ENCODE results near the gene OLFM2. TPM values are rescaled to one million over a fixed set of nuclear protein-coding genes. Genes with fewer than 3 reads are reported as not detected.

Gene OLFM2
- total RNA-seq, 1 donor from 2014 or later: 11.4 TPM

GRCh38 chr19:9906475-9907087, 29.7 kb downstream of the OLFM2 start:
- Histone ChIP-seq H3K9me3 (ENCODE audit: low read depth) (no peaks in the 10 kb centered on the region), H2AFZ (replicated peaks) (peak overlapping the region; percentile 72), H3K4me1 (peaks cover 8% of the 10 kb centered on the region), H3F3A (ENCODE audit: low read depth) (peaks cover 3% of the 10 kb centered on the region), H3K27me3 (peaks cover 11% of the 10 kb centered on the region), H4K20me1 (ENCODE audit: low read depth) (no peaks in the 10 kb centered on the region), H3K36me3 (no peaks in the 10 kb centered on the region), H3K4me2 (peak overlapping the region; percentile 38), H3K79me2 (ENCODE audit: low read depth) (no peaks in the 10 kb centered on the region), H3K27ac (no peak overlapping the region), H3K4me3 (no peak overlapping the region), H3K9ac (no peak overlapping the region)
- Mint-ChIP-seq H3K36me3 (no peaks in the 10 kb centered on the region), H3K27ac (peak overlapping the region; percentile 30), H3K4me1 (peaks cover 3% of the 10 kb centered on the region), H3K9me3 (no peaks in the 10 kb centered on the region), H3K4me3 (no peak overlapping the region), H3K27me3 (ENCODE audit: insufficient read depth, low read depth) (peaks cover 5% of the 10 kb centered on the region)
- peak; percentile 10 for DNase-seq (ENCODE audit: low spot score)
- TF ChIP-seq EZH2phosphoT487 (IDR thresholded peaks at IDR 0.05) (no peak), EZH2 (IDR thresholded peaks at IDR 0.05) (no peak)
- TF ChIP-seq, protein P1, sequence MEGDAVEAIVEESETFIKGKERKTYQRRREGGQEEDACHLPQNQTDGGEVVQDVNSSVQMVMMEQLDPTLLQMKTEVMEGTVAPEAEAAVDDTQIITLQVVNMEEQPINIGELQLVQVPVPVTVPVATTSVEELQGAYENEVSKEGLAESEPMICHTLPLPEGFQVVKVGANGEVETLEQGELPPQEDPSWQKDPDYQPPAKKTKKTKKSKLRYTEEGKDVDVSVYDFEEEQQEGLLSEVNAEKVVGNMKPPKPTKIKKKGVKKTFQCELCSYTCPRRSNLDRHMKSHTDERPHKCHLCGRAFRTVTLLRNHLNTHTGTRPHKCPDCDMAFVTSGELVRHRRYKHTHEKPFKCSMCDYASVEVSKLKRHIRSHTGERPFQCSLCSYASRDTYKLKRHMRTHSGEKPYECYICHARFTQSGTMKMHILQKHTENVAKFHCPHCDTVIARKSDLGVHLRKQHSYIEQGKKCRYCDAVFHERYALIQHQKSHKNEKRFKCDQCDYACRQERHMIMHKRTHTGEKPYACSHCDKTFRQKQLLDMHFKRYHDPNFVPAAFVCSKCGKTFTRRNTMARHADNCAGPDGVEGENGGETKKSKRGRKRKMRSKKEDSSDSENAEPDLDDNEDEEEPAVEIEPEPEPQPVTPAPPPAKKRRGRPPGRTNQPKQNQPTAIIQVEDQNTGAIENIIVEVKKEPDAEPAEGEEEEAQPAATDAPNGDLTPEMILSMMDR (IDR thresholded peaks at IDR 0.05): no peak

DNA sequence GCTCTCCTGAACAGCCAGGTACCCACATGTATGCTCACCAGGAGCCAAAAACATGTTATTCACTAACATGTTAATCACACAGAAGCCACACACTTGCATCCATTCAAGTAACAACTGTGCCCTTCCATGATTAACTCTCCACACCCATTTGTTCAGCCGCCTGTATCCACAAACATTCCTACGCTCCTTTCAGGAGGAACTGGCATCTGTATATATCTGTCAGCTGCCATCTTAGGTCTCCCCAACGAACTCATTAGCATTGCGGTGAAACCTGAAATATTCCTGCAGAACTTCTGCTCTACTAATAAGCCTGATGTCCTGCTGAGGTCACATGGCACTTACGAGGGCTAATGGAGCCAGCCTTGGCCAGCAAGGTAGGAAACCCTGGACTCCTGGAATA, 33.0 kb downstream of the OLFM2 start:
- H4K20me1 ChIP-seq (ENCODE audit: low read depth): no peaks in the 10 kb centered on the region
- no peaks in the 10 kb centered on the region for H3K79me2 ChIP-seq (ENCODE audit: low read depth)
- no peak overlapping the region for H3K4me2 ChIP-seq
- H3K36me3 Mint-ChIP-seq: no peaks in the 10 kb centered on the region
- H3K27me3 Mint-ChIP-seq (ENCODE audit: insufficient read depth, low read depth): peaks cover 3% of the 10 kb centered on the region
- H3K4me3 Mint-ChIP-seq: no peak overlapping the region
- no peak for DNase-seq (ENCODE audit: low spot score)
- no peak overlapping the region for H3K27ac Mint-ChIP-seq
- no peak overlapping the region for H3K27ac ChIP-seq
- TF ChIP-seq EZH2phosphoT487 (IDR thresholded peaks at IDR 0.05) (no peak), EZH2 (IDR thresholded peaks at IDR 0.05) (no peak)
- TF ChIP-seq, protein P1 (IDR thresholded peaks at IDR 0.05): no peak
- H3K9ac ChIP-seq: no peak overlapping the region
- peaks cover 3% of the 10 kb centered on the region for H3K4me1 Mint-ChIP-seq
- peaks cover 8% of the 10 kb centered on the region for H3K4me1 ChIP-seq
- H3K36me3 ChIP-seq: no peaks in the 10 kb centered on the region
- no peaks in the 10 kb centered on the region for H3K27me3 ChIP-seq
- no peak overlapping the region for H2AFZ ChIP-seq (replicated peaks)
- H3F3A ChIP-seq (ENCODE audit: low read depth): peaks cover 3% of the 10 kb centered on the region
- no peak overlapping the region for H3K4me3 ChIP-seq
- no peaks in the 10 kb centered on the region for H3K9me3 ChIP-seq (ENCODE audit: low read depth)
- H3K9me3 Mint-ChIP-seq: no peaks in the 10 kb centered on the region

DNA sequence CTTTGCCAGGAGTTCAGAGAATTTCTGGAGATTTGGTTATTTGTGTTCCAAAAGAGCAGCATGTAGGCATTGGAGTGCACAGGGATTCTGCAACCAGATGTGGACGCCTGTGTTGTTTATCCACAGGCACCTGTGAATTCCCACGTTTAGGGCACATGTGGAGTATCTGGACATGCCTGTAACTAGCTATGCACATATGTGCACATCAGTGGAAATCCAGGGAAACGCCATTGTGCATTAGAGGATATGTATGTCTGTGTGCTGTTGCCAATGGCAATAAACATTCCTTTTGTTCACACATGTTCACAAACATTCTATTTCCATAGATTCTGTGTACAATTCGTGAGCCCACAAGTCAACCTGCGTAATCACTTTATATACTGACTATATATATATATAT, 34.7 kb downstream of the OLFM2 start:
- H3K36me3 Mint-ChIP-seq: no peaks in the 10 kb centered on the region
- Histone ChIP-seq H3K36me3 (no peaks in the 10 kb centered on the region), H3K79me2 (ENCODE audit: low read depth) (no peaks in the 10 kb centered on the region), H3K4me3 (no peak overlapping the region), H3K4me2 (no peak overlapping the region), H4K20me1 (ENCODE audit: low read depth) (no peaks in the 10 kb centered on the region), H3K9me3 (ENCODE audit: low read depth) (no peaks in the 10 kb centered on the region), H3K4me1 (peaks cover 6% of the 10 kb centered on the region), H3K27me3 (no peaks in the 10 kb centered on the region), H3K27ac (no peak overlapping the region), H3F3A (ENCODE audit: low read depth) (peaks cover 3% of the 10 kb centered on the region), H2AFZ (replicated peaks) (no peak overlapping the region), H3K9ac (no peak overlapping the region)
- peaks cover 3% of the 10 kb centered on the region for H3K4me1 Mint-ChIP-seq
- TF ChIP-seq EZH2 (IDR thresholded peaks at IDR 0.05) (no peak), EZH2phosphoT487 (IDR thresholded peaks at IDR 0.05) (no peak)
- TF ChIP-seq, protein P1 (IDR thresholded peaks at IDR 0.05): no peak
- no peaks in the 10 kb centered on the region for H3K9me3 Mint-ChIP-seq
- no peak overlapping the region for H3K27ac Mint-ChIP-seq
- no peak for DNase-seq (ENCODE audit: low spot score)
- H3K4me3 Mint-ChIP-seq: no peak overlapping the region
- peaks cover 3% of the 10 kb centered on the region for H3K27me3 Mint-ChIP-seq (ENCODE audit: insufficient read depth, low read depth)

All from neural progenitor cell (in vitro differentiated cells).